Measurements from ENCODE around the gene CYLD.

CYLD gene

DNA sequence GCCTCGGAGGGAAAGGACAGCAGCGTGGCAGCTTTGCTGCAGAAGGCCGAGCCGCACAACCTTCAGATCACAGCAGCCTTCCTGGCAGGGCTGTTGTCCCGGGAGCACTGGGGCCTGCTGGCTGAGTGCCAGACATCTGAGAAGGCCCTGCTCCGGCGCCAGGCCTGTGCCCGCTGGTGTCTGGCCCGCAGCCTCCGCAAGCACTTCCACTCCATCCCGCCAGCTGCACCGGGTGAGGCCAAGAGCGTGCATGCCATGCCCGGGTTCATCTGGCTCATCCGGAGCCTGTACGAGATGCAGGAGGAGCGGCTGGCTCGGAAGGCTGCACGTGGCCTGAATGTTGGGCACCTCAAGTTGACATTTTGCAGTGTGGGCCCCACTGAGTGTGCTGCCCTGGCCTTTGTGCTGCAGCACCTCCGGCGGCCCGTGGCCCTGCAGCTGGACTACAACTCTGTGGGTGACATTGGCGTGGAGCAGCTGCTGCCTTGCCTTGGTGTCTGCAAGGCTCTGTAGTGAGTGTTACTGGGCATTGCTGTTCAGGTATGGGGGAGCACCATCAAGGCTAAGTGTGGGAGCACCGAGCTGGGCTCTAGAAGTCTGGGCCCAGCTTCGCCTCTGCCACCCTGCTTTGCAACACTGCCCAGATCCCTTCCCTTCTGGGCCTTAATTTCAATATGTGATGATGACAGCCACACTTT lies 29.9 kb upstream of the CYLD start:
- no peak for DNase-seq (ENCODE audit: low read depth in 2 of 2)

DNA sequence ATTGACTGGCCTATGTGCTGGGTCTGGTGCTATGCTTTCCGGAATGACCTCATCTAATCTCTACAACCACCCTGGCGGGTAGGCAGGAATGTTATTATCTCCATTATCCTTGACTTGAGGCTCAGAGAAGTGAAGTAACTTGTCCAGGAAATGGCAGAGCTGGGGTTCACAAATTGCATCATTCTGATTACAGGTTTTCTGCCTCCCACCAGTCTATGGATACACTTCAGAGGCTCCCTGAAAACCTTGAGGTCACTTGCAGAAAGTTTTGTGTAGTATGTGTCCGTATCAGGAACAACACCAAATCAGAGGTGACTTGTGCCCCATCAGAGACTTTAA lies 29.4 kb upstream of the CYLD start:
- no peak for DNase-seq (ENCODE audit: low read depth in 2 of 2)

- DNase-seq (ENCODE audit: low read depth in 2 of 2), result no peak
Measured at GRCh38 chr16:50712956-50713355, 28.9 kb upstream of the CYLD start.

GRCh38 chr16:50717091-50717490 lies 24.8 kb upstream of the CYLD start:
- no peak for DNase-seq (ENCODE audit: low read depth in 2 of 2)

- DNase-seq (ENCODE audit: low read depth in 2 of 2), result no peak
Measured at GRCh38 chr16:50717494-50717893, 24.4 kb upstream of the CYLD start.

- no peak for DNase-seq (ENCODE audit: low read depth in 2 of 2)
Measured at GRCh38 chr16:50718061-50718760, 23.7 kb upstream of the CYLD start.

- no peak for DNase-seq (ENCODE audit: low read depth in 2 of 2)
Measured at GRCh38 chr16:50718761-50719400, 23.0 kb upstream of the CYLD start.

- DNase-seq (ENCODE audit: low read depth in 2 of 2), result no peak
Measured at GRCh38 chr16:50719401-50720337, 22.2 kb upstream of the CYLD start.

DNA sequence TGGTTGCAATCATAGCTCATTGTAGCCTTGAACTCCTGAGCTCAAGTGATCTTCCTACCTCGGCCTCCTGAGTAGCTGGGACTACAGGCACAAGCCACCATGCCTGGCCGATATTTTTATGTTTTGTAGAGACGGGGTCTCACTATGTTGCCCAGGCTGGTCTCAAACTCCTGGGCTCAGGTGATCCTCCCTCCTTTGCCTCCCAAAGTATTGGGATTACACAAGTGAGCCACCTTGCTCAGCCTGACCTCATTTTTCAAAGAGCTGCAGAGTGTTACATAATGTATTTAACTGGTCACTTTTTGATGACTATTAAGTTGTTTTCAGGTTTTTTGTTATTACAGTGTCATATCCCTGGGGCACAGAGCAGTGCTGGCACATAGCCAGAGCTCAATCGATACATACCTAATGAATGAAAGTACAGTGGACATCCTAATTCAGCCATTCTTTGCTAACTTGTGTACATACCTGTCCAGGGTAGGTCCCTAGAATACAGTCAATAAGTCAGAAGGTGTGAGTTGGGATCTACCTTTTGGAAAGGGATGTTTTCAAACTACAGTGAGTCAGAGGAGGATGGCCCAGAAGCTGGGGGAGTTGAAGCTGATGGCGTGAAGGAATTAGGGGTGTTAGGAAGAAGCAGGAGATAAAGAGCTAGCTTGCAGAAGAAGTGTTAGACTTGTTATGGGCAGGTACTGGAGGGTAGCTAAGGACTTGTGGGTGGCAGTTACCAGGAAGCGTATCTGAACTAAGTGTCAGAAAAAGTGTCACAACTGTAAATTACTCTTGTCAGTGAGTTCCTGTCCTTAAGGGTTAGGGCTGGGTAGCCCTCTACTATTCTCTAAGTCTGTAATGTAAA lies 20.1 kb upstream of the CYLD start:
- DNase-seq (ENCODE audit: low read depth in 2 of 2), result no peak

GRCh38 chr16:50722405-50722737 lies 19.5 kb upstream of the CYLD start:
- no peak for DNase-seq (ENCODE audit: low read depth in 2 of 2)

DNA sequence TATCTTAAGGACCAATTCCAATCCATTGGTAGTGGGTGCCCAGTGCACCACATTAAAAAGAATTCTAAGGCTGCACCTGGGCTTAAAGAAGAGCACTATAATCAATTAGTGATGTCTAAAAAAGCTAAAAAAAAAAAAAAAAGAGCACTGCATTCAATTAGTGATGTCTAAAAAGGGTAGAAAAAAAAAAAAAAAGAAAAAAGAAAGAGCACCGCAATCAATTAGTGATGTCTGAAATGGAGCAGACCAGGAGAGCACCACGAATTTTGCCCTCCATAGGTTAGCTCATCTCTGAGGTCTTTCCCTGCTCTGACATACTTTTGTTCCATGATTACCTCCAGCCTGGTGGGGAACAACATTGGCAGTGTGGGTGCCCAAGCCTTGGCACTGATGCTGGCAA lies 18.9 kb upstream of the CYLD start:
- no peak for DNase-seq (ENCODE audit: low read depth in 2 of 2)

GRCh38 chr16:50724306-50724705 lies 17.6 kb upstream of the CYLD start:
- DNase-seq (ENCODE audit: low read depth in 2 of 2), result no peak

DNA sequence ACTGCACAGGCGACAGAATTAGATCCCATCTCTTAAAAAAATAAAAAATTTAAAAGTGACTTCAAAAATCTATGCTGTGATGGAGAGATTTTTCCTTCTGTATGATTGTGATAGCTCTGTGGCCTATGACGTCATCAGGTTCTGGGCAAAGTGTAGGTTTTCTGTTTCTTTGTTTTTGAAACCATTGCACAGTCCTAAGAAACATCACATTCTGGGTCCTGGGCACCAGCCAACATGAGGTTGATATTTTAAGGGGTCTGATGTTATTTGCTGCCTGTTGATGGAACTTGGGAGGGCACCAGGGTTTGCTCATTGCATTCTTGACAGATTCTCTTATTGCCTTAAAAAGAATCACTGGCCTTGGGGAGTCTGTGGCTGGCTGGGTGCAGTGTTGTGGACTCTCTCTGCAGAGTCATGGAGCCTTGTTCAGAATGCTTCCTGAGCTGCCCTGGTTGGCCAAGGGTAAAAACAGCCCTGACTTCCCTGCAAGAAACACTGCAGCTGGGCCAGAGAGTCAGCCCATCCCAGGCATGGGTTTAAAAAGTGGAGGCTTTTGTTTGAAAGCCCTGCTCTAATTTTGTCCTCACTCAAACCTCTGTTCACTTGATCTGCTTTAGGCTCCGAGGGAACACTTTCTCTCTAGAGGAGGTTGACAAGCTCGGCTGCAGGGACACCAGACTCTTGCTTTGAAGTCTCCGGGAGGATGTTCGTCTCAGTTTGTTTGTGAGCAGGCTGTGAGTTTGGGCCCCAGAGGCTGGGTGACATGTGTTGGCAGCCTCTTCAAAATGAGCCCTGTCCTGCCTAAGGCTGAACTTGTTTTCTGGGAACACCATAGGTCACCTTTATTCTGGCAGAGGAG lies 10.5 kb upstream of the CYLD start:
- DNase-seq (ENCODE audit: low read depth in 2 of 2), result no peak

- no peak for DNase-seq (ENCODE audit: low read depth in 2 of 2)
Measured at GRCh38 chr16:50731989-50732832, 9.7 kb upstream of the CYLD start.

- no peak for DNase-seq (ENCODE audit: low read depth in 2 of 2)
Measured at GRCh38 chr16:50733468-50733867, 8.4 kb upstream of the CYLD start.

DNA sequence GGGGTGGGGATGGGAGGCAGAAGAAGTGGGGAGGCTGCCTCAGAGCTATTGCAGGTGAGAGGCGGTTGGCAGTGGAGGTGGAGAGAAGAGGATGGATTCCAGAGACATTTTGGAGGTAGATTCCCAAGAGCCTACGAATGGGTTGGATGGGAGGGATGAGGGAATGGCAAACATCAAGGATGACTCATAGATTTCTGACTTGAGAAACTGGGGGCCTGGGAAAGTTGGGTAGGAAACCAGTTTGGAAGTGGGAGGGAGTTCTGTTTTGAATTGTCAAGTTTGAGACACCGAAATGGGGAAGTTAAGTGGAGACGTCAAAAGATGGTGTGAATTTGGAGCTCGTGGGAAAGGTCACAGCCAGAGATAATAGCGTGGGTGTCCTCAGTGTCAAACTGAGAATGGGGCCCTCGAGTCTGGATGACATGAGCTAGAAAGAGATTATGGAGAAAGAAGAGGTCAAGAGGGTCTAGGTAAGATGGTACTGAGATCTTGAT lies 6.2 kb upstream of the CYLD start:
- no peak for DNase-seq (ENCODE audit: low read depth in 2 of 2)

DNA sequence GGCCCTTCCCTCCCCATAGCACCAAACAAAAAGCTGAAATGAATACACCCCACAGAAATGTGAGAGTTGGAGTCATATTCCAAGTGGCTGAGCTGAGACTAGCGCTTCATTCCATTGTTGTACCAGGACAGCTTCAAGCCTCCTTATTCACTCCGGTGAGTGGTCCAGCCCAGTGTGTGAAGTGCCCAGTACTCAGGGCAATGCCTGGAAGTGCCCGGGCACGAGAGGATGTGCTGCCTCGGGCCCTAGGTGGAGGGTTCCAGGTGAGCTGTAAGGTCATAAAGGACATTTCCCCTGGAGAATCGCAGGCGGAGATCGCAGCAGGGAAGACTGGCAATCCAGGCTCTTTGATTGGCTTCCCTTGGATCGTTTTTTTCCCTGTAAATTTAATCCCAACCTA lies 5.4 kb upstream of the CYLD start:
- no peak for DNase-seq (ENCODE audit: low read depth in 2 of 2)

GRCh38 chr16:50737420-50737959 lies 4.4 kb upstream of the CYLD start:
- DNase-seq (ENCODE audit: low read depth in 2 of 2), result no peak

GRCh38 chr16:50739031-50739430 lies 2.9 kb upstream of the CYLD start:
- no peak for DNase-seq (ENCODE audit: low read depth in 2 of 2)
